Panc1 (cell line): Measurements from ENCODE around the gene MRPL55. TPM values are rescaled to one million over a fixed set of nuclear protein-coding genes. Genes with fewer than 3 reads are reported as not detected.

Source experiments
- ATAC-seq: fragments of 200-7000 bp; cut with Tn5 transposase; 2 replicates; pipeline ENCODE4 v1.9.1; 2020; ENCODE audit warnings: mild to moderate bottlenecking, moderate library complexity
- BruUV-seq: library from RNA; stranded (reverse); fragments of 400-500 nt; replicated peaks from 2 replicates; lab custom pipeline; 2021; lab: Mats Ljungman, UMichigan
- CTCF ChIA-PET: fragments of 300-600 bp; sonication (Branson Sonifier 250); formaldehyde crosslinking; loops from one replicate; lab custom pipeline; 2022; ENCODE audit warnings: antibody characterized with exemption; lab: Charles Lee
- POLR2A ChIA-PET: fragments of 300-600 bp; sonication (Branson Sonifier 250); formaldehyde crosslinking; loops from one replicate; lab custom pipeline; 2022; ENCODE audit warnings: antibody characterized with exemption; lab: Charles Lee
- DNase-seq: peaks from one replicate; pipeline ENCODE4 v3.0.0-alpha.2; 2010; ENCODE audit warnings: low read depth, low spot score
- H3K27ac ChIP-seq: 2 replicates; pipeline ENCODE4 v1.5.1; 2011; ENCODE audit warnings: mild to moderate bottlenecking, low read length, inconsistent platforms
- H3K27me3 ChIP-seq: fragments of 200-500 bp; sonication (Bioruptor generic); 2 replicates; pipeline ENCODE4 v1.6.0; 2014; ENCODE audit warnings: low read length, inconsistent platforms; ENCODE audit not compliant: control insufficient read depth, insufficient read depth
- H3K36me3 ChIP-seq: fragments of 200-500 bp; sonication (Bioruptor generic); 2 replicates; pipeline ENCODE4 v1.5.1; 2014; ENCODE audit warnings: inconsistent platforms, mild to moderate bottlenecking, low read length, moderate library complexity; ENCODE audit not compliant: control insufficient read depth, insufficient read depth
- H3K4me1 ChIP-seq: 2 replicates; pipeline ENCODE4 v1.5.1; 2011; ENCODE audit warnings: inconsistent platforms, mild to moderate bottlenecking, low read length, moderate library complexity; ENCODE audit not compliant: control insufficient read depth, insufficient read depth
- H3K4me3 ChIP-seq, 2 experiments: 2 replicates each; pipeline ENCODE4 v1.5.1; 2011 to 2012; ENCODE audit warnings: low read depth in 2 of 2, low read length in 2 of 2, mild to moderate bottlenecking in 2 of 2, inconsistent platforms in 1 of 2, moderate library complexity in 1 of 2
- H3K9me3 ChIP-seq: fragments of 200-500 bp; sonication (Bioruptor generic); 2 replicates; pipeline ENCODE4 v1.5.1; 2014; ENCODE audit warnings: low read depth, mild to moderate bottlenecking, inconsistent platforms, low read length, moderate library complexity; ENCODE audit not compliant: control insufficient read depth, insufficient read depth
- CTCF ChIP-seq: fragments of 450-650 bp; IDR thresholded peaks from 2 replicates; pipeline ENCODE4 v1.5.1; 2017; ENCODE audit warnings: mild to moderate bottlenecking
- POLR2AphosphoS5 ChIP-seq: IDR thresholded peaks from 2 replicates; pipeline ENCODE4 v1.6.1; 2012; ENCODE audit warnings: mild to moderate bottlenecking, low read depth, low read length, moderate library complexity
- REST ChIP-seq, 2 experiments: IDR thresholded peaks; 2 replicates each; pipeline ENCODE4 v1.6.1; 2011 to 2012; ENCODE audit warnings: low read depth in 2 of 2, control low read depth in 1 of 2, low read length in 1 of 2, mild to moderate bottlenecking in 1 of 2, moderate library complexity in 1 of 2; ENCODE audit not compliant: insufficient read depth in 1 of 2
- SIN3A ChIP-seq: IDR thresholded peaks from 2 replicates; pipeline ENCODE4 v1.6.1; 2012; ENCODE audit warnings: low read depth, mild to moderate bottlenecking, low read length, moderate library complexity, borderline replicate concordance; ENCODE audit not compliant: insufficient read depth
- TCF7L2 ChIP-seq: IDR thresholded peaks from 2 replicates; pipeline ENCODE4 v1.6.1; 2011; ENCODE audit warnings: mild to moderate bottlenecking, low read depth, low read length, inconsistent platforms
- in situ Hi-C: cut with HindIII; loops from 2 replicates; pipeline ENCODE4 v1.10.0; 2016; ENCODE audit warnings: low sequenced_read_pairs, low pct_unique_long_range_greater_than_20kb
- intact Hi-C: fragments of 100-400 bp; cut with micrococcal nuclease; formaldehyde crosslinking; loops from one replicate; pipeline ENCODE4 v1.10.0; 2022; ENCODE audit not compliant: unreplicated experiment
- total RNA-seq: library from RNA; stranded (reverse); gene quantifications from one replicate; pipeline ENCODE4 v1.2.1, GENCODE V29; 2021; ENCODE audit not compliant: unreplicated experiment

Gene MRPL55
- total RNA-seq, 1 experiment from 2014 or later, result 53.0 TPM

- H3K4me3 ChIP-seq, result peak overlapping the region; percentile 87 to 96
- ChIA-PET CTCF (no interaction called here), POLR2A (interaction anchor here (0.6 kb wide), 1 partner anchor 11 kb away, joined by 14 read pairs; no protein-coding TSS in a partner anchor)
- in situ Hi-C loops (no loop called here), intact Hi-C loops (no loop called here)
- H3K4me1 ChIP-seq, result peaks cover 13% of the 10 kb centered on the region
- H3K27ac ChIP-seq, result peak overlapping the region; percentile 80
- H3K9me3 ChIP-seq, result no peaks in the 10 kb centered on the region
- DNase-seq (no peak), ATAC-seq (no peak)
- peaks cover 3% of the 10 kb centered on the region; the same call in 1 of the 2 replicates for H3K36me3 ChIP-seq
- BruUV-seq, result no TSS peak
- TF ChIP-seq SIN3A (no peak), CTCF (no peak), POLR2AphosphoS5 (no peak), TCF7L2 (no peak), REST (IDR thresholded peaks at IDR 0.05; ENCODE audit: insufficient read depth in 1 of 2, low read depth in 2 of 2, low read length in 1 of 2) (no peak)
- H3K27me3 ChIP-seq, result no peaks in the 10 kb centered on the region; the same call in 1 of the 2 replicates
Measured at GRCh38 chr1:228141226-228142044, 32.3 kb upstream of the MRPL55 start.

GRCh38 chr1:228140724-228141225 lies 31.7 kb upstream of the MRPL55 start:
- ChIA-PET POLR2A (interaction anchor here (0.6 kb wide), 1 partner anchor 10 kb away, joined by 14 read pairs; no protein-coding TSS in a partner anchor), CTCF (interaction anchor here (1.2 kb wide), 1 partner anchor 24 kb away, joined by 3 read pairs; the partner anchor contains the start of gene IBA57)
- ATAC-seq, result no peak
- no peak for DNase-seq
- peak overlapping the region; percentile 80 for H3K27ac ChIP-seq
- TF ChIP-seq CTCF (no peak), TCF7L2 (no peak), REST (IDR thresholded peaks at IDR 0.05; ENCODE audit: insufficient read depth in 1 of 2, low read depth in 2 of 2, low read length in 1 of 2) (no peak), POLR2AphosphoS5 (no peak), SIN3A (no peak)
- BruUV-seq, result no TSS peak
- peak overlapping the region; percentile 87 to 96 for H3K4me3 ChIP-seq
- H3K9me3 ChIP-seq, result no peaks in the 10 kb centered on the region
- peaks cover 13% of the 10 kb centered on the region for H3K4me1 ChIP-seq
- no peaks in the 10 kb centered on the region; the same call in 1 of the 2 replicates for H3K27me3 ChIP-seq
- H3K36me3 ChIP-seq, result peaks cover 3% of the 10 kb centered on the region; the same call in 1 of the 2 replicates
- intact Hi-C loops, result no loop called here
- in situ Hi-C loops, result no loop called here
